Superior temporal gyrus (tissue), 1 donor: ENCODE measurements around the gene B3GNT8.
A peak's percentile ranks its signal among the peaks of the same experiment; 100 is the strongest.
"Not testable (repeated sequence)": the region's sequence is repeated elsewhere in the genome, so short reads cannot be mapped to it uniquely, and the experiment has no call there.

Experiments used
- DNase-seq: peaks from one replicate; pipeline ENCODE4 v3.0.0-alpha.2; 2016; ENCODE audit errors: extremely low spot score

Gene B3GNT8

DNA sequence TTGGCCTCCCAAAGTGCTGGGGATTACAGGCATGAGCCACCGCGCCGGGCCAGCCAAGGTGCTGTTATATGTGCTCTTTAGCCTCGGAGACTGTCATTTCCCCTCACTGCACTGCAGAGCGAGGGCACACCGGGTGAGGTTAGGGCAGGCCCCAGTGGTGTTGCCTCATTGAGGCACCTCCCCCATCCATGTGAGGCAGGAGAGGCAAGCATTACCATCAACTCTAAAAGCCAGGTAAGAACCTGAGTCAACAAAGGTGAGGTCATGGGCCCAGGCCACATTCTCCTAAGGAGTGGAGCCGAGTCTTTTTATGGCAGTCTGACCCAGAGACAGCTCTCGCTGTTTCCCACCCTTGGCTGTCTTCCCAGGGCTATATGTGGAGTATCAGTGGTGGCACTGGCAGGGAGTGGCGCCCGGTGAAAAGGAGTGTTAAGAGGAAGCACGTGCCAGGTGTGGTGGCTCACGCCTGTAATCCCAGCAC, 10.9 kb downstream of the B3GNT8 start:
- DNase-seq = no peak

DNA sequence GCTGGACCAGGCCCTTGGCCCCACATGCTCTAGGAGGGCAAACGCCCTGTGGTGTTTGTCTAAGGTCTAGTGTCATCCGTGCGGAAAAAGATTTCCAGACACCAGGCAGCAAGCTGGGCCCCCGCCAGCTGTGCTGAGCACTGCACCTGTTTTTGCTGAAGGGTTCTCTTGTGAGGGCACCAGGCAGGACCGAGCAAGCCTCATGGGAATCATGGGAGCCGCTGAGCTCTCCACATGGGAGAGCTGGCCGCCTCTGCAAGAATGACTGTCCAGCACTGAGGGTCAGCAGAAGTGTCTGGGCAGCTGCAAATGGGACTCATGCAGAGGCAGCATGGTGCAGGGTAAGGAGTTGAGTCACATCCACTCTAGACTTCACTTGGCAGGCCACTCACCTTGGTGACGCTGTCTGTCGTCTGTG, 12.0 kb downstream of the B3GNT8 start:
- DNase-seq = no peak

DNA sequence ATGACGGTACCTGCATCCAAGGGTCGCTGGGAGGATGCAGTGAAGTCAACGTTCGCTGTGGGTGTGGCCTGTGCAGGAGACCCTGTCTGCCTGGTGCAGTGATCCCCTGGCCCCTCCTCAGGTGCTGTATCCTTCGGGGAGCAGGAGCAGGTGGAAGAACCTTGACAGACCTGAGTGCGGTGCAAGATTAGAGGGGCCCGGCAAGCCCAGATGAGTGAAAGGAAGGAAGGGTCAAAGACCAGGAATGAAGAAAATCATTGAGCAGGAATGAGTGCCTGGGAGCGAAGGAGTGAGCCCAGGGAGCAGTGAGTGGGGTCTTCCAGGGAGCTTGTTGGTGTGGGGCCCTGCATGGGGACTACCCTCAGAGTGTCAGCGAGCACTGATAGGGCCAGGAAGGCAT, 12.7 kb downstream of the B3GNT8 start:
- no peak for DNase-seq

DNA sequence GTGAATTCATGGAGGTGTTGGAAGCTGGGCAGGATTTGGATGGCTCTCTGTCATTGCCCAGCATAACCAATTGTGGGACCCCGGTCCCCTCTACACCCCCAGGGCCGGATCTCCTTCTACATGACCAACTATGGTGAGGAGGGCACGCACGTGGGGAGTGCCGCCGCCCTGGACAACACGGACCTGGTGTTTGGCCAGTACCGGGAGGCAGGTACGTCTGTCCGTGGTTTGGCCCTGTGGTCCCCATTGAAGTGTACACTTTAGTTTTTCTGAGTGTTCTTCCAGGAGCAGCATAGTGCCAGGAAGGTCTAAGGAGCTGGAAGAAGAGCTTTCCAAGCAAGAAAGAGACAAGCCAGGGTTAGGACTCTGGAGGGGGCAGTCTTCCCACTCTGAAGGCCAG, 13.2 kb downstream of the B3GNT8 start:
- DNase-seq = no peak

DNA sequence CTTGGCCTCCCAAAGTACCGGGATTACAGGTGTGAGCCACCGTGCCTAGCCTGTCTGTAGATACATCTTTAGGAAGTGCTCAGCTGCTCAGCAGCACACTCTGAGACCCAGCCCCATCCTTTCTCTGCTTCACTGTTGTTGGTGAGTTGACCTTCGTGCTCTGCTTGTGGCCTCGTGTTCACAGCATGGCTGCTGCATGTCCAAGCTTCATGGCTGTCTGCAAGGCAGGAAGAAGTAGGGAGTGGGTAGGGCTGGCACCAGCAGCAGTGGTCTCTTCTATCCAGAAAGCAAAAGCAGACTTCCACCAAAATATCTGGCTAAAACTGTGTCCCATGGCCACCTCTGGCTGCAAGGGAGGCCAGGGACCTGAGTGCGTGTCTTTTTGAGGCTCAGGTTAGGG, 14.2 kb downstream of the B3GNT8 start:
- DNase-seq = no peak

DNA sequence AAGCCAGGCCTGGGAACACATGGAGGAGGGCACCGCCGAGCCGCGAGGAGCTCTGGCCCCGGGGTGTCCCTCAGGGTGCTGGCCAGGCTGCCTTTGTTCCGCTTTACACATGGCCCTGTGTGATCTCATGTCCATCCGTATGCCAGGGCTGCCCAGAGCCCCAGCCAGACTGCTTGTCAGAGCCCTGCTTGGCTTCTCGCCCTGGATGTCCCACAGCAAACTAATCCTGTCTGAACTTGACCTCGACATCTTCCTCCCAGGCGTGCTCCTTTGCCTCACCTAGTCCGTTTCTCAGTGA, 15.3 kb downstream of the B3GNT8 start:
- DNase-seq = peak; percentile 83

DNA sequence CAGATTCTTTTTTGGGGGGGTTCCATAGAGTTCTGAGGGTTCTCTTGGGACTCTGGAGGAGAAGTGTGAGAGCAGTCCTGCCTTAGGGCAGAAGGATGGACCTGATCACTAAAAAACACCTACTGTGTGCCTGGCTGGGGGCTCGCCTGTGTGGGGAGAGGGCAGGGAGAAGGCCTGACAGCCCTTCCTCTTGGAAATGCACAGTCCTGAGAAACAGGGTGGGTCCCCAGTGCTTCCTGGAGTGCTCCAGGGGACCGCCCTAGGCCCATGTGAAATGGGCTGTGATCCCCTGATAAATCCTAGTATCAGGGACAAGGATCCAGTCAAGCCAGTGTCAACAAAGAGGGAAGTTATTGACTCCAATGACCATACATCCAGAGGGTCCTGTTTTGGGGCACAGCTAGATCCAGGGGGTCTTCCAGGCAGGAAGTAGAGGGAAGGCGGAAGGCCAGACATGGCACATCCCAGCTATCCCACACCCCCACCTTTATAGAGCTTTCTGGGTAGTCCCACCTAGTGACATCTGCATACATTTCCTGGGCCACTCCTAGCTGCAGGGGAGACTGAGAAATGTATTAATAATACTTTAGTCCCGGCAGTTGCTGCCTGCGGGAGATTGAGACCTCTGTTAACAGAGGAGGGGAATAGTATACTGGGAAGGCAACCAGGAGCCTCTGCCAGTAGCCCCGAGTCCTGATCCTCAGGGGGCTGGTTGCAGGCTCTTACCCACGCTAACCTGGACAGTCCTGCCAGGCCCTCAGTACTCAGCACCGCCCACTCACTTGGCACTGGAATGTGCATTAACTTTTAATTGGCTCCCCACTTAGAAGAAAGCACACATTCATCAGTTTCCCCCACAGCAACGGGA, 15.8 kb downstream of the B3GNT8 start:
- no peak for DNase-seq

DNA sequence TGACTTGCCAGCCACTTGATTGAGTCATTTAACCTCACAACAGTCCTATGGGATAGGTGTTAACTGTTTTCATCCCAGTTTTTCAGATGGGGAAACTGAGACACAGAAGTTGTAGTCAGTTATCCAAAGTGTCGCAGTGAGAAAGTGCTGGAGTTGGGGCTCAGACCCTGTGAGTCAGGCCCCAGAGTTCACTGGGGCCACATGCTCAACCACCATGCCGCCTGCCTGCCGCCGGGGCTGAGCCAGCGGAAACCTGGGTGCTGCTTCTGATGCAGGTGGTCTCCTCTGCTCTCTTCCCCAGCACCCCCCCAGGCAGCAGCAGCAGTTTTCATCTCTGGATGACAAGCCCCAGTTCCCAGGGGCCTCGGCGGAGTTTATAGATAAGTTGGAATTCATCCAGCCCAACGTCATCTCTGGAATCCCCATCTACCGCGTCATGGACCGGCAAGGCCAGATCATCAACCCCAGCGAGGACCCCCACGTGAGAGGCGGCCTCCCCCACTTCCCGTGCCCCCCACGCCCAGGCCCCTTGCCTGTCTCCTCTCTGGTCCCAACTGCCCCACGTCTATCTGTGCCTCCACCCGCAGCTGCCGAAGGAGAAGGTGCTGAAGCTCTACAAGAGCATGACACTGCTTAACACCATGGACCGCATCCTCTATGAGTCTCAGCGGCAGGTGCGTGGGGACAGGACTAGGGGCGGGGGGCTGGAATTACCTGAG, 16.7 kb downstream of the B3GNT8 start:
- no peak for DNase-seq

DNA sequence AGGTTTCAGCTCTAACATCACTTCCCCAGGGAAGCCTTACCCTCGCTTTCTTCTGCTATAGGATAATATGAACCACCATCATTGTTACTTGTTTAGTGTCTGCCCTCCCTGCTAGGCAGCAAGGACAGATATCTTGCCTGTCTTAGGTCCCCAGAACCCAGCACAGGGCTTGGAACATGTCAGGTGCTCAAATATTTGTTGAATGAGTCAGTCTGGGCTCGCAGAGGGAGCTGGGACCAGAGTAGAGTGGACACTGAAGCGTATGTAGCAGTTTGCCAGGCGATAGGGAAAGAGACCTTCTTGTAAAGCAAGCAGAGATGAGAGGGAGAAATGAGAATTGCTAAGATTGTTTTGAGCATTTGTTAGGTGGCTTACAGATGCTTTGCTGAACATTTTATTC, 17.9 kb downstream of the B3GNT8 start:
- no peak for DNase-seq

DNA sequence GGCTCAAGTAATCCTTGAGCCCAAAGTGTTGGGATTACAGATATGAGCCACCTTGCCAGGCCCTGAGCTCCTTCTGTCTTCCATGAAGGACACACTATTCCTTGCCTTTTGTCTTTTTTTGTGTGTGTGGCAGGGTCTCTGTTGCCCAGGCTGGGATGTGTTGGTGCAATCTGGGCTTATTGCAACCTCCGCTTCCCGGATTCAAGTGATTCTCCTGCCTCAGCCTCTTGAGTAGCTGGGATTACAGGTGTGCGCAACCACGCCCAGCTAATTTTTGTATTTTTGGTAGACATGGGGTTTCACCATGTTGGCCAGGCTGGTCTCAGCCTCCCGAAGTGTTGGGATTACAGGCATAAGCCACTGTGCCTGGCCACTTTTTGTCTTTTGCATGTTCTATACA, 18.3 kb downstream of the B3GNT8 start:
- not testable (repeated sequence) for DNase-seq

DNA sequence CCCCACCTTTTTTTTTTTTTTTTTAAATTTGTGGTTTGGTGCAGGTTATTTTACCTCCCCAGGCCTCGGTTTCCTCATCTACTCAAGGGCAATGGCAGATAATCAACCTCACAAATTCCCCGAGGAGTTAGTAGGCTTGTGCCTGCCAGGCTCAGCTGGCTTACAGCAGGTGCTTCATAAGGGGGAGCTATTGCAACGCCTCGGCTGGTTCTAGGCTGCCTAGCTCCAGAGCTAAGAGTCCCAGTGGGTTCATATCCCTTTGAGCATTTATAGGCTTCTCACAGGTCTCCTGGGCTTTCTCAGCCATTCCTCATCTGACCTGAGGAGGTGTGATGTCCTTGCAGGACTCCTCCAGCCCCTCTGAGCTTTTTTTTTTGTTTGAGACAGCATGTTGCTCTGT, 18.9 kb downstream of the B3GNT8 start:
- DNase-seq = no peak

DNA sequence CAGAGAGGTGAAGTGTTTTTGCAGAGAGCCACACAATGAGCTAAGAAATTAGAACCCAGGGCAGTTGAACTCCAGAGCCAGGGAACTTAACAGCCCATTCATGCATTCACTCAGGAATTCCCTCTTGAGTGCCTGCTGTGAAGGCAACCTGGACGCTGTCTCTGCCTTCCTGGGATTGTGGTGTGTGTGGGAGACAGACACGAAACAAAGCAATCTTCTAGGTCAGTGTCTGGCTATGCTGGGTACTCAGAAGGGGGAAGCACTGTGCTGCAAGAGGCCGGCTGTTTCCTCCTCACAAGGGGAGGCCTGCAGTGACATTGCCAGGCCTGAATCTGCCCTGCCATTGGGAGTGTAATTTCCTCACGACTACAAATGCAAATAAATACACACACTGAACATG, 19.9 kb downstream of the B3GNT8 start:
- DNase-seq = no peak

DNA sequence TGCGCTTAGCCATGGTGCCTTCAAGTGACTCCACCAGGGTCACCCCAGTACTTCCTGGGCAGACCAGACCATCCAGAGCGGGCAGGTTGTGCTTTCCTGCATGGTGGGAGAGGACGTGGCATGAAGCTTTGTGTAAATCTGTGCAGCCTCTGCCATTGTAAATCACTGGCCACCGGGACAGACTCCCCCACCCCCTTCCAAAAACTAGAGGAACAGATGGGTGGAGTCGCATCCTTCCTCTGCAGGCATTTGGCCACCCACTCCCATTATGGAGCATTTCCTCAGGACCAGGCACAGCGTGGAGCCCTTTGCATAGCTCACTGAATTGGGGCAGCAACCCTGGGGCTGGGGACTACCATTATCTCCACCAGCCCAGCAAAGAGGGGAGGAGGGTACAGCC, 21.4 kb downstream of the B3GNT8 start:
- no peak for DNase-seq

DNA sequence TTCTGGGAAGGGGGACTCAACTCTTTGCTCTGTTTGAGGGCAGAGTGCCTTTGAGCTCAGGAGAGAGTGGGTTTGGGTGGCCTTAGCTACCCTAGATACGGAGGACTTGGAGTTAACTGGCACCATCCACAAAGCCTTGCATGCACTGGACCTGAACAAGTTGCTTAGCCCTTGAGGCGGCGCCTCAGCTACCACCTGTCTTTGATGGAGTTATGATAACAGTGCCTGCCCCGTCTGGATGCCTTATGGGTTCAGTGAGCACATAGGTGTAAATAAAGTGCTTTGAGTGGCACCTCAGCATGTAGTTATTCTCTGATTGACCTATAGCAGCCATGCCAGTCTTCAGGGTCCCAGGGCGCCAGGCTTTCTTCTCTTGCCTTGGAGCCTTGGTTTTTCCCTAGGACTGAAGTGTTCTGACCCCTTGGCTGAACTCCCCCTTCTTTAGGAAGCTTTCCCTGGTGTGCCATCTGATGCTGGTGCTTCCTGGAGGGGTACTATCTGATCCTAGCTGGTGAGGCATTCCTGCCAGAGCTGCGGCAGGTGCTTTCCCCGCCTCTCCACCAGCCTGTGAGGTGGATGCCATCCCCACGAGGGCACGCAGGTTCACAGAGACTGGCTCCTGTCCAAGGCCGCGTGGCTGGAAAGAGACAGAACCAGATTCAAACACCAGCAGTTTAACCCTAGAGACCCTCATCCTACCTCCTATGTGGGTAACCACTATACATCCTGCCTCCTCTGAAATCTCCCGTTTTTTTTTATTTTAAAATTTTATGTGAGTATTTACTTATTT, 23.8 kb downstream of the B3GNT8 start:
- DNase-seq = no peak

DNA sequence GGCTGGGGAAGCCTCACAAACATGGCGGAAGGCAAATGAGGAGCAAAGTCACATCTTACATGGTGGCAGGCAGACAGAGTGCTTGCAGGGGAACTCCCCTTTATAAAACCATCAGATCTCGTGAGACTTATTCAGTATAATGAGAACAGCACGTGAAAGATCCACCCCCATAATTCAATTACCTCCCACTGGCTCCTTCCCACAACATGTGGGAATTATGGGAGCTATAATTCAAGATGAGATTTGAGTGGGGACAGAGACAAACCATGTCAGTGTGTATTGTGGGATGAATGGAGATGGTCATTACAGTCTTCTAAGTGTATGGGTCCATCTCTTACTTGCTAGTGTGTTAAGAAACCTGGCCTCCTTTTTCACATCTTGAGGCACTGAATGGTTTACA, 25.2 kb downstream of the B3GNT8 start:
- DNase-seq = no peak

DNA sequence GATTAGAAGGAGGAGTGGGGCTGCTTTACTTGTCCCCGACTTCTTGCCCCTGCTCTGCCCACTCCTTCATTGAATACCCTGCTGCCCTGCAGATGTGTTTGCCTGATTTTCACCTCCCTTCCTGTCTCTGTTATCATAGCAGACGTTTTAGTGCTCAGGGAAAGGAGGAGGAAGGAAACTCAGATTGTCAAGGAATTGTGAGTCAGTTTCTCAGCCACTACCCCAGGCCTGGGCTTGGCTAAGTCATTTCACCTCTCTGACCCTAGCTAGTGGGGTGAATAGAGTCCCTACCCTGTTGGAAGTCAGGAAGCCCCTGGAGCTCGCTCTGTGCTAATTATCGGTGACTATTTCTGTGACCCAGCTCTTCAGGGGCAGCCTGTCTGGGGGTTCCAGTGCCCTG, 25.7 kb downstream of the B3GNT8 start:
- no peak for DNase-seq

DNA sequence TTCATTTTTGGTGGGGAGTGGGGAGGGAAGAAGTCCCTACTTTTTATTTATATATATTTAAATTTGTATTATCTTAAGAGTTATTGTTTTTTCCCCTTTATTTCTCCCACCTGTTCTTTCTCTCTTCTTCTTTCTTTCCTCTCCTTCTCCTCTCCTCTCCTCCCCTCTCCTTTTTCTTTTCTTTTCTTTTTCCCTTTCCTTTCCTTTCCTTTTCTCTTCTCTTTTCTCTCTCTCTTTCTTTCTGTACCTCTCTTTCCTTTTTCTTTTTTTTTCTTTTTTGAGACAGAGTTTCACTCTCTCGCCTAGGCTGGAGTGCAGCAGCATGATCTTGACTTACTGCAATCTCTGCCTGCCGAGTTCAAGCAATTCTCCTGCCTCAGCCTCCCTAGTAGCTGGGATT, 27.6 kb downstream of the B3GNT8 start:
- DNase-seq = no peak

DNA sequence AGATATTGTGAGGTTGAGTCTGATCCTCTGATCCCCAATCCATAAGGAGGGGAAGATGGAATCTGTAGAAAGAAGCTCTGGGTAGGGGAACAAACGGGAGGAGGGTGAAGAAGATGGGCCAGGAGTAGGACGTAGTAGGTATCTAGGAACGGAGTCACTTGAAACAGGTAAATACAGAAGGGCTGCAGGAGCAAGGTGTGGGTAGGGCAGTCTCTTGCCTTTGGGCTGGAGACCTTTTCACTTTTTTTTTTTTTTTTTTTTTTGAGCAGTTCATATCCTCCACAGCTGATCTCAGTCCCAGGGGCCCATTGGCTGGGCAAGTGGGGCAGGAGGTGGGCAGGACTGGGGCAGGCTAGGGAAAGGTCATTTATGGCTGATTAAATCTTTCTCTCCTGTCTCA, 28.1 kb downstream of the B3GNT8 start:
- DNase-seq = no peak

DNA sequence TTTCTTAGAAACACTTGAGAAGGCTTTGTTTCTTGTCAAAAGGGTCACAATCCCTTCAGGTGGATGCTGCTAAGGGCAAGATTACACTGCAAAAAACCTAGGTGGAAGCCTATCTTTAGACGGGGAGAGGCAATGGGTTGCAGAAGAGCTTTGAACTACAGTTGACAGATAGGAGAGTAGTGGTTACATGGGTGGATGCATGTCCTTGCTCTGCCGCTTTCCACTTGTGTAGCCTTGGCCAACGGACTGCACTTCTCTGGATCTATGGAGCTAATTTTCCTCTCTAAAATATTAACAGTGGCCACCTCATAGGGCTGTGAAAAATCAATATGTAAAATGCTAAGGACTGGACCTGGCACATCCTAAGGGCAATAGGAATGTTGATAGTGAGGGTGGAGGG, 28.6 kb downstream of the B3GNT8 start:
- no peak for DNase-seq

DNA sequence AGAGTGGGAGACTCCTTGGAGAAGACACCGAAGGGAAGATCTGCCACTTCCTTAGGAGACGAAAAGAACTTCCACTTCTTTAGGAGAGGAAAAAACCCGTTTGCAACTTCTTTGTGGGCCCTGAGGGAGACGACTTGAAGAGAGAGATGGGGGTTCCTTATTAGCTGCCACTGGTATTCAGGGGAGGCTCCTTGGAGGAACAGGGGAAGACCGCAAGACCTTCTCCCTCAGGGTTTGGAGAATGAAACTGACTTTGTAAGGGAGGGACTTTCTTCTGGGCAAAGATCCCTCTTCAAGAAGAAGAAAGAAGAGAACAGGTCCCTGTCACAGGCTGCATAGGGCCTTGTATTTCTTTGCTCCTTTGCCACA, 29.1 kb downstream of the B3GNT8 start:
- no peak for DNase-seq

DNA sequence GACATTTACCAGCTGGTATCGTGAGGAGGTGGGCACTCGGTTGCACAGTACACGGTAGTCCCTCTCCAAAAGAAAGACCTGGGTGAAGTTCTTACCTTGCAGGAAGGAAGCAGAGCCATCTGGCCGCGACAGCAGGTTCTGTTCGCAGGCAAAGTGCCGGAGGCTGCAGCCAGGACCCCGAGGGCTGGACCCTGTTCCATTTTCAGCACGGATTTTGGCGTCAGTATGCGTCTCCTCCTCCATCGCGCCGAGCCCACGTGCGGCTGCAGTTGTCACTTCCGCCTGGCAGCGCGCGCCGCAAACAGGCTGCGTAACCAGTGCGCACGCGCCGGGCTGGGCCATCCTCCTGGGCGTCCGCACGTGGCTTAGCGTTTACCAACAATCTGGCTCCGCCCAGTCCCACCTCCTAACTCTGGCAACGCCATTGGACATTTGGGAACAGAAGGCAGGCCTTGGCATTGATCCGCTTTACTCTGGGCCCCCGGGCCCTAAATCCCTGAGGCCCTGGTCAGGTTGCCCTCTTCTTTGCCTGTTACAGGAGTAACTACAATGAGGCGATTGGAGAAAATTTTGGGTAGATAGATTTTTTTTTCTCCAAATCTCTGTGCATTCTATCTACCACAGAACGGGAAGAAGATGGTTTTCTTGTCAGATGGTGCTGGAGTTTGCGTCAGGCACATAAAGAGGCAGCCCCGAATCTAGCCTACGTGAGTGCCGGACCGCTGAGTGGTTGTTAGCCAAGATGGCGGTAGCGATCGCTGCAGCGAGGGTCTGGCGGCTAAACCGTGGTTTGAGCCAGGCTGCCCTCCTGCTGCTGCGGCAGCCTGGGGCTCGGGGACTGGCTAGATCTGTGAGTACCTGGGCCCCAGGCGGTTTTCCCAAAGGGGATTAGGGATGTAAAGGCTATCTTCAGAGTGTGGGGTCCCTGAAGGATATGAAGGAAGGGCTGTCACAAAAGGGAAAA, 29.8 kb downstream of the B3GNT8 start, which contains the start of the genes BCKDHA and EXOSC5:
Gene BCKDHA, plus strand, starts transcription at position 733 of the 964 bp plus-strand sequence. Its CDS starts 10 bp downstream, at position 743.
Gene EXOSC5, minus strand, starts transcription at position 274 of the 964 bp plus-strand sequence. Its CDS starts 31 bp downstream, at position 243.
- peak; percentile 100 for DNase-seq
